ENCODE measurements around the gene SETD7.

The SETD7 gene

DNA sequence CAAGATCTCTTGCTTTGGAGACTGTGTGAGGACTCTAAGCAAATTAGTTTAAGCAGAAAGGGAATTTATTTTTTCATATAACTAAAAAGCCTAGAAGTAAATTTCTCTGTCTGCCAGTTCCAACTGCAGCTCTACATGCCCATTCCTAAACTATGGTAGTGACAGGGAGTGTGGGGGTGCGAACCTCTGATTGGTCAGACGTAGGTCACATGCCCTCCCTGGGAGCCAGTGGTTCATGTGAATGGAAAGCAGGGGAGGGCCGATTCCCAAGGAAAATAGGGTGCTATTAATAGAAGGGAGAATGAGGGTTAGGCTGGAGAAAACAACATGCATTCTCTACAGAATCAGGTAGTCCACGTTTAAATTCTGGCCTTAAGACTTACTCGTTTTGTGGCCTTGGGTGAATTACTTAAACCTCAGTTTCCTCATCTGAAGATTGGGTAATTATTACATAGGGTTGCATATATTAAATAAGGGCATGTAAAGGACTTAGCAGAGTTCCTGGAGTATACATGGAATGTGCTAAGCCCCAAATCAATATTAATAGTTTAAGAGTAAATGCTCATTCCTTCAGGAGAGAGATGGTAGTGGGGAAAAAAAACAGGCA lies 94.9 kb downstream of the SETD7 start:
- TF ChIP-seq, protein P1, sequence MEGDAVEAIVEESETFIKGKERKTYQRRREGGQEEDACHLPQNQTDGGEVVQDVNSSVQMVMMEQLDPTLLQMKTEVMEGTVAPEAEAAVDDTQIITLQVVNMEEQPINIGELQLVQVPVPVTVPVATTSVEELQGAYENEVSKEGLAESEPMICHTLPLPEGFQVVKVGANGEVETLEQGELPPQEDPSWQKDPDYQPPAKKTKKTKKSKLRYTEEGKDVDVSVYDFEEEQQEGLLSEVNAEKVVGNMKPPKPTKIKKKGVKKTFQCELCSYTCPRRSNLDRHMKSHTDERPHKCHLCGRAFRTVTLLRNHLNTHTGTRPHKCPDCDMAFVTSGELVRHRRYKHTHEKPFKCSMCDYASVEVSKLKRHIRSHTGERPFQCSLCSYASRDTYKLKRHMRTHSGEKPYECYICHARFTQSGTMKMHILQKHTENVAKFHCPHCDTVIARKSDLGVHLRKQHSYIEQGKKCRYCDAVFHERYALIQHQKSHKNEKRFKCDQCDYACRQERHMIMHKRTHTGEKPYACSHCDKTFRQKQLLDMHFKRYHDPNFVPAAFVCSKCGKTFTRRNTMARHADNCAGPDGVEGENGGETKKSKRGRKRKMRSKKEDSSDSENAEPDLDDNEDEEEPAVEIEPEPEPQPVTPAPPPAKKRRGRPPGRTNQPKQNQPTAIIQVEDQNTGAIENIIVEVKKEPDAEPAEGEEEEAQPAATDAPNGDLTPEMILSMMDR (IDR thresholded peaks at IDR 0.05; ENCODE audit: insufficient read depth, low read length, poor library complexity, severe bottlenecking) = no peak
- no peak for TF ChIP-seq EZH2phosphoT487 (conservative IDR thresholded peaks at IDR 0.05; ENCODE audit: low read length)
- no peak overlapping the region for H3K4me3 ChIP-seq (ENCODE audit: insufficient read depth, low read length, poor library complexity, severe bottlenecking)
- no peak overlapping the region for H3K27ac ChIP-seq (ENCODE audit: low read depth, low read length)
- H3K27me3 ChIP-seq (ENCODE audit: low read length) = no peaks in the 10 kb centered on the region
- H3K4me2 ChIP-seq (ENCODE audit: low read depth, low read length, poor library complexity, severe bottlenecking) = no peak overlapping the region
- H3K79me2 ChIP-seq (ENCODE audit: insufficient read depth, low read length) = peaks cover 56% of the 10 kb centered on the region
- H3K9me2 ChIP-seq (replicated peaks; ENCODE audit: insufficient read depth, low read length) = no peaks in the 10 kb centered on the region
- H3K36me3 ChIP-seq (ENCODE audit: low read length) = no peaks in the 10 kb centered on the region
- H3F3A ChIP-seq (ENCODE audit: insufficient read depth) = peaks cover 3% of the 10 kb centered on the region; the same call in 1 of the 2 replicates
- H3K9ac ChIP-seq (ENCODE audit: low read length) = no peak overlapping the region
- H3K9me3 ChIP-seq (ENCODE audit: insufficient read depth, low read length) = no peaks in the 10 kb centered on the region
- H4K20me1 ChIP-seq (ENCODE audit: low read depth, low read length) = no peaks in the 10 kb centered on the region
- no peak overlapping the region for H2AFZ ChIP-seq (ENCODE audit: low read depth, low read length, severe bottlenecking)

DNA sequence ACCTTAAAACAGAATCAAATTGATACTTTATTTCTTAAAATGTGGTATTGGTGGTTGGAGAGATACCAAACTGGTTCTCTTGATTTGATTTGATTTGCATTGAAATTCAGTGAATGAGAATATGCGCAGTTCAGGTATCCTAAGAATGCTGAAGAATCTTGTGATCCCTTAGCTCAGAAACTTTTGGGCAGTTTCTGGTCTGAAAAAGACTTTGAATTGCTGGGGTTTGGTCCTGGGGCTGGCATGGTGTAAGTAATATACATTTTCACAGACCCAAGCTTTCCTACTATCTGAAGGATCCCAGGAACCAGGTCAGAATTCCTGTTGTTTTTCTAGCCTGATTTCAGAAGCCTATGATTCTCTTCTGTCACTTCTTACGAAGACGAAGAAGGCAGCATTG lies 95.5 kb downstream of the SETD7 start:
- H3K36me3 ChIP-seq (ENCODE audit: low read length) = no peaks in the 10 kb centered on the region
- TF ChIP-seq EZH2phosphoT487 (conservative IDR thresholded peaks at IDR 0.05; ENCODE audit: low read length) = no peak
- TF ChIP-seq, protein P1 (IDR thresholded peaks at IDR 0.05; ENCODE audit: insufficient read depth, low read length, poor library complexity, severe bottlenecking) = no peak
- H3K4me2 ChIP-seq (ENCODE audit: low read depth, low read length, poor library complexity, severe bottlenecking) = no peak overlapping the region
- H3F3A ChIP-seq (ENCODE audit: insufficient read depth) = peaks cover 3% of the 10 kb centered on the region; the same call in 1 of the 2 replicates
- no peak overlapping the region for H3K4me3 ChIP-seq (ENCODE audit: insufficient read depth, low read length, poor library complexity, severe bottlenecking)
- H3K9me3 ChIP-seq (ENCODE audit: insufficient read depth, low read length) = no peaks in the 10 kb centered on the region
- no peaks in the 10 kb centered on the region for H3K27me3 ChIP-seq (ENCODE audit: low read length)
- no peak overlapping the region for H3K9ac ChIP-seq (ENCODE audit: low read length)
- H3K9me2 ChIP-seq (replicated peaks; ENCODE audit: insufficient read depth, low read length) = no peaks in the 10 kb centered on the region
- H4K20me1 ChIP-seq (ENCODE audit: low read depth, low read length) = no peaks in the 10 kb centered on the region
- no peak overlapping the region for H3K27ac ChIP-seq (ENCODE audit: low read depth, low read length)
- no peak overlapping the region for H2AFZ ChIP-seq (ENCODE audit: low read depth, low read length, severe bottlenecking)
- peaks cover 57% of the 10 kb centered on the region for H3K79me2 ChIP-seq (ENCODE audit: insufficient read depth, low read length)

DNA sequence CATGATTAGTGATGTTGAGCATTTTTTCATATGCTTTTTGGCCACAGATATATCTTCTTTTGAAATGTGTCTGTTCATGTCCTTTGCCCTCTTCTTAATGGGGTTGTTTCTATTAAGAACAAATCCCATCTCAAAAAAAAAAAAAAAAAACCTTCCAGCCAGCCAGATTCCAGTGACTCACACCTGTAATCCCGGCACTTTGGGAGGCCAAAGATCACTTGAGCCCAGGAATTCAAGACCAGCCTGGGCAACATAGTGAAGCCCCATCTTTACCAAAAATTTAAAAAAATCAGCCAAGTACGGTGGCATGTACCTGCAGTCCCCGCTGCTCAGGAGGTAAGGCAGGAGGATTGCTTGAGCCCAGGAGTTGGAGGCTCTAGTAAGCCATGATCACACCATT lies 97.0 kb downstream of the SETD7 start:
- peaks cover 70% of the 10 kb centered on the region for H3K79me2 ChIP-seq (ENCODE audit: insufficient read depth, low read length)
- no peak overlapping the region for H2AFZ ChIP-seq (ENCODE audit: low read depth, low read length, severe bottlenecking)

More for the DNA sequence above, 97.0 kb downstream of the SETD7 start:
- H3F3A ChIP-seq (ENCODE audit: insufficient read depth) = peaks cover 3% of the 10 kb centered on the region; the same call in 1 of the 2 replicates
- no peaks in the 10 kb centered on the region for H3K27me3 ChIP-seq (ENCODE audit: low read length)
- H3K9ac ChIP-seq (ENCODE audit: low read length) = no peak overlapping the region
- TF ChIP-seq, protein P1 (IDR thresholded peaks at IDR 0.05; ENCODE audit: insufficient read depth, low read length, poor library complexity, severe bottlenecking) = no peak
- TF ChIP-seq EZH2phosphoT487 (conservative IDR thresholded peaks at IDR 0.05; ENCODE audit: low read length) = no peak
- H4K20me1 ChIP-seq (ENCODE audit: low read depth, low read length) = no peaks in the 10 kb centered on the region
- no peaks in the 10 kb centered on the region for H3K9me3 ChIP-seq (ENCODE audit: insufficient read depth, low read length)
- no peaks in the 10 kb centered on the region for H3K9me2 ChIP-seq (replicated peaks; ENCODE audit: insufficient read depth, low read length)
- no peak overlapping the region for H3K27ac ChIP-seq (ENCODE audit: low read depth, low read length)
- no peaks in the 10 kb centered on the region for H3K36me3 ChIP-seq (ENCODE audit: low read length)
- H3K4me3 ChIP-seq (ENCODE audit: insufficient read depth, low read length, poor library complexity, severe bottlenecking) = no peak overlapping the region
- no peak overlapping the region for H3K4me2 ChIP-seq (ENCODE audit: low read depth, low read length, poor library complexity, severe bottlenecking)

Measured in SU-DHL-6 (cell line).